HepG2 (cell line): ENCODE measurements around the gene AHSA1. TPM values are rescaled to one million over a fixed set of nuclear protein-coding genes. Genes with fewer than 3 reads are reported as not detected.

ENCODE experiments used
- ADNP ChIP-seq: sonication (generic); formaldehyde crosslinking; IDR thresholded peaks from 2 replicates; pipeline ENCODE4 v1.4.0; 2020; ENCODE audit warnings: missing genetic modification reagents
- CHCHD3 ChIP-seq: sonication (generic); formaldehyde crosslinking; IDR thresholded peaks from 2 replicates; pipeline ENCODE4 v1.8.0; 2022; ENCODE audit warnings: mild to moderate bottlenecking, missing genetic modification reagents, moderate library complexity
- EED ChIP-seq: sonication (generic); formaldehyde crosslinking; IDR thresholded peaks from 2 replicates; pipeline ENCODE4 v1.5.0; 2020; ENCODE audit warnings: mild to moderate bottlenecking, missing genetic modification reagents
- FOSL1 ChIP-seq: sonication (generic); formaldehyde crosslinking; IDR thresholded peaks from 2 replicates; pipeline ENCODE4 v1.9.0; 2021; ENCODE audit warnings: missing genetic modification reagents, borderline replicate concordance
- GABPA ChIP-seq, 2 experiments: IDR thresholded peaks; 2 replicates each; pipeline ENCODE4 v1.6.1; 2011 to 2016; ENCODE audit warnings: low read depth in 2 of 2, low read length in 1 of 2, missing biosample characterization in 1 of 2, missing genetic modification characterization in 1 of 2
- GATA4 ChIP-seq: sonication (generic); IDR thresholded peaks from 2 replicates; pipeline ENCODE4 v1.6.1; 2016; ENCODE audit warnings: antibody characterized with exemption, low read depth, borderline replicate concordance
- MED13 ChIP-seq: sonication (generic); formaldehyde crosslinking; IDR thresholded peaks from 2 replicates; pipeline ENCODE4 v1.5.0; 2020; ENCODE audit warnings: missing genetic modification reagents
- MYNN ChIP-seq: sonication (generic); formaldehyde crosslinking; IDR thresholded peaks from 2 replicates; pipeline ENCODE4 v1.4.0; 2020; ENCODE audit warnings: mild to moderate bottlenecking, low read depth, missing genetic modification reagents
- NFKBIZ ChIP-seq: IDR thresholded peaks from 2 replicates; pipeline ENCODE4 v1.6.1; 2018; ENCODE audit warnings: missing genetic modification reagents, missing compliant biosample characterization
- PITX1 ChIP-seq: sonication (generic); formaldehyde crosslinking; IDR thresholded peaks from 2 replicates; pipeline ENCODE4 v1.5.1; 2020; ENCODE audit warnings: mild to moderate bottlenecking, missing genetic modification reagents
- RAD21 ChIP-seq: fragments of 450-650 bp; formaldehyde crosslinking; IDR thresholded peaks from 2 replicates; pipeline ENCODE4 v1.5.0; 2020; ENCODE audit warnings: mild to moderate bottlenecking
- RBM22 ChIP-seq: fragments of 200-400 bp; formaldehyde crosslinking; optimal IDR thresholded peaks from 2 replicates; pipeline ENCODE3; 2017; ENCODE audit warnings: mild to moderate bottlenecking, low read length, moderate library complexity
- RFX1 ChIP-seq: fragments of 450-650 bp; IDR thresholded peaks from 2 replicates; pipeline ENCODE4 v1.6.1; 2017
- ZBTB7A ChIP-seq: sonication (generic); formaldehyde crosslinking; IDR thresholded peaks from 2 replicates; pipeline ENCODE4 v1.8.0; 2022; ENCODE audit warnings: mild to moderate bottlenecking, missing genetic modification reagents
- ZNF12 ChIP-seq: sonication (generic); formaldehyde crosslinking; IDR thresholded peaks from 2 replicates; pipeline ENCODE4 v1.5.0; 2020; ENCODE audit warnings: missing genetic modification reagents
- ZNF256 ChIP-seq: sonication (generic); formaldehyde crosslinking; conservative IDR thresholded peaks from 2 replicates; pipeline ENCODE4 v1.4.0; 2020; ENCODE audit warnings: missing genetic modification reagents
- ZNF572 ChIP-seq: sonication (generic); formaldehyde crosslinking; IDR thresholded peaks from 2 replicates; pipeline ENCODE4 v1.5.1; 2020; ENCODE audit warnings: mild to moderate bottlenecking, missing genetic modification reagents
- ZNF678 ChIP-seq: sonication (generic); formaldehyde crosslinking; IDR thresholded peaks from 2 replicates; pipeline ENCODE4 v1.4.0; 2020; ENCODE audit warnings: mild to moderate bottlenecking, missing genetic modification reagents
- ZNF709 ChIP-seq: sonication (generic); formaldehyde crosslinking; IDR thresholded peaks from 2 replicates; pipeline ENCODE4 v1.5.0; 2020; ENCODE audit warnings: mild to moderate bottlenecking, missing genetic modification reagents
- ZNF776 ChIP-seq: sonication (generic); formaldehyde crosslinking; IDR thresholded peaks from 2 replicates; pipeline ENCODE4 v1.4.0; 2020; ENCODE audit warnings: mild to moderate bottlenecking, missing genetic modification reagents
- ZSCAN20 ChIP-seq: sonication (generic); formaldehyde crosslinking; IDR thresholded peaks from 2 replicates; pipeline ENCODE4 v1.4.0; 2020; ENCODE audit warnings: missing genetic modification reagents, mild to moderate bottlenecking, borderline replicate concordance
- polyA plus RNA-seq, 8 experiments: library from polyadenylated mRNA; depleted of rRNA in 3 of 8; stranded (reverse) in 7 of 8; unstranded in 1 of 8; fragments of >200 nt; fragmentation: Illumina TruSeq in 4 of 8; extraction: Trizol in 4 of 8; gene quantifications; 2 replicates each; pipeline versions ENCODE4 v1.2.1 to v1.2.3, GENCODE V29; 2011 to 2016; ENCODE audit warnings: low read depth in 4 of 8, missing spikeins in 1 of 8, mixed read lengths in 1 of 8; ENCODE audit not compliant: insufficient read depth in 1 of 8
- total RNA-seq, 5 experiments: library from RNA; depleted of rRNA; stranded (reverse); fragments of >200 nt; fragmentation: Illumina TruSeq; extraction: Trizol; gene quantifications; 2 replicates each; pipeline ENCODE4 v1.2.3, GENCODE V29; 2016; ENCODE audit warnings: low read depth in 1 of 5
- TF ChIP-seq, protein P1 (sequence below): fragments of 450-650 bp; IDR thresholded peaks from 2 replicates; pipeline ENCODE4 v1.6.1; 2017
- TF ChIP-seq, protein P2 (sequence below): IDR thresholded peaks from 2 replicates; pipeline ENCODE4 v1.6.1; 2018; ENCODE audit warnings: missing genetic modification reagents
- TF ChIP-seq, protein P3 (sequence below): IDR thresholded peaks from 2 replicates; pipeline ENCODE4 v1.6.1; 2016; ENCODE audit warnings: control low read depth
- TF ChIP-seq, protein P4 (sequence below): sonication (generic); formaldehyde crosslinking; IDR thresholded peaks from 2 replicates; pipeline ENCODE4 v1.4.0; 2020; ENCODE audit warnings: missing genetic modification reagents, borderline replicate concordance
- TF ChIP-seq, protein P5 (sequence below): sonication (generic); formaldehyde crosslinking; IDR thresholded peaks from 2 replicates; pipeline ENCODE4 v1.8.0; 2022; ENCODE audit warnings: missing genetic modification reagents, mild to moderate bottlenecking, borderline replicate concordance

Gene AHSA1
- total and polyA plus RNA-seq, 2 of the 13 experiments (the other 11 are each of a cell fraction or from before 2014, with no cell fraction given) = 113 to 241 TPM

DNA sequence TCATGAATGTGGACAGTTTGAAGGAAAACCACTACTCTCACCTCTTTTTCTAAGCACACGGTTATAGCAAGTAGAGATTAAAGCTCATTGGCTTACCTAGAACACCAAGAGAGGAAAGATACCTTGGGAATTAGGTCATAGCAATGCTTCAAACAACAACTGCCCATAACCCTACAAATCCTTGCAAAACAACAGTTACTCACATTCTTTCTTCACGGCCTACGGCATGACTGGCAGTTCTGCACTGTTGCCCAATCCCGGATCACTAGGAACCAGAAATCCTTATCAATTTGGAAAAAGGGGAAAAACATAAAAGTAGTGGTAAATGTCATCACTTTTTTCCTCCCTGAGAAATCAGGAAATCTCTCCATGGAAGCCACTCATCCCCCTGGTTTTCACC lies 50.4 kb downstream of the AHSA1 start (continued):
- TF ChIP-seq, protein P1, sequence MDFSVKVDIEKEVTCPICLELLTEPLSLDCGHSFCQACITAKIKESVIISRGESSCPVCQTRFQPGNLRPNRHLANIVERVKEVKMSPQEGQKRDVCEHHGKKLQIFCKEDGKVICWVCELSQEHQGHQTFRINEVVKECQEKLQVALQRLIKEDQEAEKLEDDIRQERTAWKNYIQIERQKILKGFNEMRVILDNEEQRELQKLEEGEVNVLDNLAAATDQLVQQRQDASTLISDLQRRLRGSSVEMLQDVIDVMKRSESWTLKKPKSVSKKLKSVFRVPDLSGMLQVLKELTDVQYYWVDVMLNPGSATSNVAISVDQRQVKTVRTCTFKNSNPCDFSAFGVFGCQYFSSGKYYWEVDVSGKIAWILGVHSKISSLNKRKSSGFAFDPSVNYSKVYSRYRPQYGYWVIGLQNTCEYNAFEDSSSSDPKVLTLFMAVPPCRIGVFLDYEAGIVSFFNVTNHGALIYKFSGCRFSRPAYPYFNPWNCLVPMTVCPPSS = no peak
- TF ChIP-seq, protein P2, sequence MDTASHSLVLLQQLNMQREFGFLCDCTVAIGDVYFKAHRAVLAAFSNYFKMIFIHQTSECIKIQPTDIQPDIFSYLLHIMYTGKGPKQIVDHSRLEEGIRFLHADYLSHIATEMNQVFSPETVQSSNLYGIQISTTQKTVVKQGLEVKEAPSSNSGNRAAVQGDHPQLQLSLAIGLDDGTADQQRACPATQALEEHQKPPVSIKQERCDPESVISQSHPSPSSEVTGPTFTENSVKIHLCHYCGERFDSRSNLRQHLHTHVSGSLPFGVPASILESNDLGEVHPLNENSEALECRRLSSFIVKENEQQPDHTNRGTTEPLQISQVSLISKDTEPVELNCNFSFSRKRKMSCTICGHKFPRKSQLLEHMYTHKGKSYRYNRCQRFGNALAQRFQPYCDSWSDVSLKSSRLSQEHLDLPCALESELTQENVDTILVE (CRISPR knock-in tag) = no peak
- TF ChIP-seq FOSL1 (CRISPR knock-in tag) (no peak), MED13 (CRISPR knock-in tag) (no peak), ZBTB7A (no peak), RBM22 (no peak), PITX1 (CRISPR knock-in tag) (no peak), RFX1 (no peak), ADNP (CRISPR knock-in tag) (no peak), ZNF572 (CRISPR knock-in tag) (no peak), GABPA (IDR thresholded peaks at IDR 0.05; ENCODE audit: low read depth, low read length) (no peak), GABPA (CRISPR knock-in tag; IDR thresholded peaks at IDR 0.05; ENCODE audit: low read depth) (no peak), ZNF709 (CRISPR knock-in tag) (no peak), ZSCAN20 (CRISPR knock-in tag) (no peak), EED (CRISPR knock-in tag) (no peak), GATA4 (no peak), ZNF256 (CRISPR knock-in tag) (no peak), NFKBIZ (CRISPR knock-in tag) (no peak), MYNN (CRISPR knock-in tag) (no peak), ZNF12 (CRISPR knock-in tag) (no peak), RAD21 (no peak), ZNF776 (CRISPR knock-in tag) (no peak), CHCHD3 (CRISPR knock-in tag) (no peak), ZNF678 (CRISPR knock-in tag) (no peak)
- TF ChIP-seq, protein P3, sequence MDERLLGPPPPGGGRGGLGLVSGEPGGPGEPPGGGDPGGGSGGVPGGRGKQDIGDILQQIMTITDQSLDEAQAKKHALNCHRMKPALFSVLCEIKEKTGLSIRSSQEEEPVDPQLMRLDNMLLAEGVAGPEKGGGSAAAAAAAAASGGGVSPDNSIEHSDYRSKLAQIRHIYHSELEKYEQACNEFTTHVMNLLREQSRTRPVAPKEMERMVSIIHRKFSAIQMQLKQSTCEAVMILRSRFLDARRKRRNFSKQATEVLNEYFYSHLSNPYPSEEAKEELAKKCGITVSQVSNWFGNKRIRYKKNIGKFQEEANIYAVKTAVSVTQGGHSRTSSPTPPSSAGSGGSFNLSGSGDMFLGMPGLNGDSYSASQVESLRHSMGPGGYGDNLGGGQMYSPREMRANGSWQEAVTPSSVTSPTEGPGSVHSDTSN (CRISPR knock-in tag) = peak; percentile 76
- TF ChIP-seq, protein P4, sequence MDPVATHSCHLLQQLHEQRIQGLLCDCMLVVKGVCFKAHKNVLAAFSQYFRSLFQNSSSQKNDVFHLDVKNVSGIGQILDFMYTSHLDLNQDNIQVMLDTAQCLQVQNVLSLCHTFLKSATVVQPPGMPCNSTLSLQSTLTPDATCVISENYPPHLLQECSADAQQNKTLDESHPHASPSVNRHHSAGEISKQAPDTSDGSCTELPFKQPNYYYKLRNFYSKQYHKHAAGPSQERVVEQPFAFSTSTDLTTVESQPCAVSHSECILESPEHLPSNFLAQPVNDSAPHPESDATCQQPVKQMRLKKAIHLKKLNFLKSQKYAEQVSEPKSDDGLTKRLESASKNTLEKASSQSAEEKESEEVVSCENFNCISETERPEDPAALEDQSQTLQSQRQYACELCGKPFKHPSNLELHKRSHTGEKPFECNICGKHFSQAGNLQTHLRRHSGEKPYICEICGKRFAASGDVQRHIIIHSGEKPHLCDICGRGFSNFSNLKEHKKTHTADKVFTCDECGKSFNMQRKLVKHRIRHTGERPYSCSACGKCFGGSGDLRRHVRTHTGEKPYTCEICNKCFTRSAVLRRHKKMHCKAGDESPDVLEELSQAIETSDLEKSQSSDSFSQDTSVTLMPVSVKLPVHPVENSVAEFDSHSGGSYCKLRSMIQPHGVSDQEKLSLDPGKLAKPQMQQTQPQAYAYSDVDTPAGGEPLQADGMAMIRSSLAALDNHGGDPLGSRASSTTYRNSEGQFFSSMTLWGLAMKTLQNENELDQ = no peak
- TF ChIP-seq, protein P5, sequence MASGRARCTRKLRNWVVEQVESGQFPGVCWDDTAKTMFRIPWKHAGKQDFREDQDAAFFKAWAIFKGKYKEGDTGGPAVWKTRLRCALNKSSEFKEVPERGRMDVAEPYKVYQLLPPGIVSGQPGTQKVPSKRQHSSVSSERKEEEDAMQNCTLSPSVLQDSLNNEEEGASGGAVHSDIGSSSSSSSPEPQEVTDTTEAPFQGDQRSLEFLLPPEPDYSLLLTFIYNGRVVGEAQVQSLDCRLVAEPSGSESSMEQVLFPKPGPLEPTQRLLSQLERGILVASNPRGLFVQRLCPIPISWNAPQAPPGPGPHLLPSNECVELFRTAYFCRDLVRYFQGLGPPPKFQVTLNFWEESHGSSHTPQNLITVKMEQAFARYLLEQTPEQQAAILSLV (CRISPR knock-in tag) = no peak
